Endothelial cell of umbilical vein (primary cell): ENCODE results near the gene ABR.

Source experiments
- EZH2 ChIP-seq: IDR thresholded peaks from 2 replicates; pipeline ENCODE4 v1.6.1; 2012; ENCODE audit warnings: borderline replicate concordance, low read depth, mild to moderate bottlenecking, moderate library complexity, low read length, inconsistent platforms; ENCODE audit not compliant: severe bottlenecking
- FOS ChIP-seq: IDR thresholded peaks from 2 replicates; pipeline ENCODE4 v1.6.1; 2011; ENCODE audit warnings: mild to moderate bottlenecking, low read length, moderate library complexity, borderline replicate concordance; ENCODE audit not compliant: insufficient read depth
- GATA2 ChIP-seq: IDR thresholded peaks from 2 replicates; pipeline ENCODE4 v1.7.0; 2011; ENCODE audit warnings: low read depth, mild to moderate bottlenecking, moderate library complexity, mixed read lengths, low read length; ENCODE audit not compliant: insufficient read length, insufficient read depth
- JUN ChIP-seq: IDR thresholded peaks from 2 replicates; pipeline ENCODE4 v1.6.1; 2011; ENCODE audit warnings: borderline replicate concordance, low read depth; ENCODE audit not compliant: insufficient read length, insufficient read depth
- POLR2A ChIP-seq: IDR thresholded peaks from 2 replicates; pipeline ENCODE4 v1.6.1; 2012; ENCODE audit warnings: low read depth, mild to moderate bottlenecking, control low read depth, low read length
- POLR2AphosphoS5 ChIP-seq: IDR thresholded peaks from 2 replicates; pipeline ENCODE4 v1.6.1; 2012; ENCODE audit warnings: low read depth, mild to moderate bottlenecking, control low read depth, low read length, moderate library complexity; ENCODE audit not compliant: insufficient read depth
- TF ChIP-seq, protein P1 (sequence below), 2 donors: IDR thresholded peaks; 1 replicate in 1 of 2; 2 replicates in 1 of 2; pipeline ENCODE4 v1.5.1; 2011; ENCODE audit warnings: low read length in 2 of 2, mild to moderate bottlenecking in 2 of 2, moderate library complexity in 2 of 2, control low read depth in 1 of 2, inconsistent platforms in 1 of 2, low read depth in 1 of 2; ENCODE audit not compliant: insufficient read depth in 1 of 2; ENCODE audit errors: extremely low read depth in 1 of 2
- TF ChIP-seq, protein P2 (sequence below): IDR thresholded peaks from 2 replicates; pipeline ENCODE4 v1.6.1; 2011; ENCODE audit not compliant: insufficient read depth, insufficient read length

DNA sequence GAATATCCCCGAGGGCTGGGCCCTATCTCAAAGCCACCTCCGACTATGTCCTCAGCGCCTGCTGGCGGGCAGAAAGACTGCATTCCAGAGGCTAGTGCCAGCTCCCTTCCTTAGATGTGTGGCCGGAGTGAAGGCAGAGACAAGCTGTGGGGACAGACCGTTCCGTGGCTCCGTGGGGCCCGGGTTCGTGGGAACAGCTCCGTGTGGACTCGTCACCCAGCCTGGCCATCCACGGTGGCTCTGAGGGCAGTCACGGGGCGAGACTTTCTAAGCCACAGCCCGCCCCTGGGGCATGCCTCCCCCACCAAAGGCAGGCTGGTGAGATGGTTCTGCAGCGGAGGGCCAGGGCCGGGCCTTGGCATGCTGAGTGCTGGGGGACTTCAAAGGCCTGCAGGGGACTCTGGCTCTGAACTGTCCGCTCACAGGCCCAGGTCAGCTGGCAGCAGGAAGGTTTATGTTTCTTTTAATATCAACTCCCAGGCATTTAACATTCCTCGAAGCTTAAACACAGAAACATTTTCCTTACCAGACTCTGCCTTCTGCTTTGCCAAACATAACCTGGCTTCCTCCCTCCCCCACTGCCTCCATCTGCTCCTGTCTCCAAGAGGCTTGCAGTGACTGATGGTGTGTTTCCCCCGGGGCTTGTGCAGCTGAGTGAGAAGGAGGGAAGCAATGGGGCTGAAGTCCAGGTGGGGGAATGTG, 132.5 kb downstream of the ABR start:
- TF ChIP-seq EZH2 (no peak), POLR2AphosphoS5 (no peak), POLR2A (no peak), GATA2 (no peak), JUN (no peak), FOS (no peak)
- TF ChIP-seq, protein P1, sequence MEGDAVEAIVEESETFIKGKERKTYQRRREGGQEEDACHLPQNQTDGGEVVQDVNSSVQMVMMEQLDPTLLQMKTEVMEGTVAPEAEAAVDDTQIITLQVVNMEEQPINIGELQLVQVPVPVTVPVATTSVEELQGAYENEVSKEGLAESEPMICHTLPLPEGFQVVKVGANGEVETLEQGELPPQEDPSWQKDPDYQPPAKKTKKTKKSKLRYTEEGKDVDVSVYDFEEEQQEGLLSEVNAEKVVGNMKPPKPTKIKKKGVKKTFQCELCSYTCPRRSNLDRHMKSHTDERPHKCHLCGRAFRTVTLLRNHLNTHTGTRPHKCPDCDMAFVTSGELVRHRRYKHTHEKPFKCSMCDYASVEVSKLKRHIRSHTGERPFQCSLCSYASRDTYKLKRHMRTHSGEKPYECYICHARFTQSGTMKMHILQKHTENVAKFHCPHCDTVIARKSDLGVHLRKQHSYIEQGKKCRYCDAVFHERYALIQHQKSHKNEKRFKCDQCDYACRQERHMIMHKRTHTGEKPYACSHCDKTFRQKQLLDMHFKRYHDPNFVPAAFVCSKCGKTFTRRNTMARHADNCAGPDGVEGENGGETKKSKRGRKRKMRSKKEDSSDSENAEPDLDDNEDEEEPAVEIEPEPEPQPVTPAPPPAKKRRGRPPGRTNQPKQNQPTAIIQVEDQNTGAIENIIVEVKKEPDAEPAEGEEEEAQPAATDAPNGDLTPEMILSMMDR (IDR thresholded peaks at IDR 0.05; ENCODE audit: extremely low read depth in 1 of 2, insufficient read depth in 1 of 2, low read depth in 1 of 2, low read length in 2 of 2), result no peak
- TF ChIP-seq, protein P2, sequence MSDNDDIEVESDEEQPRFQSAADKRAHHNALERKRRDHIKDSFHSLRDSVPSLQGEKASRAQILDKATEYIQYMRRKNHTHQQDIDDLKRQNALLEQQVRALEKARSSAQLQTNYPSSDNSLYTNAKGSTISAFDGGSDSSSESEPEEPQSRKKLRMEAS, result no peak
